Endothelial cell of umbilical vein (primary cell): ENCODE results near the gene BACH2. TPM values are rescaled to one million over a fixed set of nuclear protein-coding genes. Genes with fewer than 3 reads are reported as not detected.

Experiments used
- BruUV-seq: library from RNA; stranded (reverse); fragments of 400-500 nt; replicated peaks from 2 replicates; lab custom pipeline; 2021; lab: Mats Ljungman, UMichigan
- CTCF ChIA-PET: fragments of 300-600, 350-600 bp; sonication (Branson Sonifier 250); formaldehyde crosslinking; loops from one replicate; lab custom pipeline; 2021; ENCODE audit warnings: antibody characterized with exemption, inconsistent platforms; lab: Charles Lee
- POLR2A ChIA-PET: fragments of 300-600, 350-600 bp; sonication (Branson Sonifier 250); formaldehyde crosslinking; loops from one replicate; lab custom pipeline; 2021; ENCODE audit warnings: antibody characterized with exemption, inconsistent platforms; lab: Charles Lee
- DNase-seq: peaks from one replicate; pipeline ENCODE4 v3.0.0-alpha.2; 2011; ENCODE audit warnings: low read depth, low spot score
- FAIRE-seq: peaks from 2 replicates; lab custom pipeline; 2011; peaks lifted over from hg19 to GRCh38; lab: Jason Lieb, UNC
- H2AFZ ChIP-seq: 2 replicates; pipeline ENCODE4 v1.6.0; 2012; ENCODE audit warnings: low read depth, low read length, control low read depth, inconsistent platforms
- H3K27ac ChIP-seq: 2 replicates; pipeline ENCODE4 v1.5.1; 2011; ENCODE audit warnings: low read depth, mild to moderate bottlenecking, control low read depth, low read length, moderate library complexity; ENCODE audit not compliant: insufficient read depth
- H3K27me3 ChIP-seq, 2 experiments: 2 replicates each; pipeline versions ENCODE4 v1.6.0 to v1.6.1; 2011; ENCODE audit warnings: low read length in 2 of 2, mixed read lengths in 1 of 2; ENCODE audit not compliant: control insufficient read depth in 2 of 2, insufficient read depth in 2 of 2
- H3K36me3 ChIP-seq, 2 experiments: 2 replicates in 1 of 2; 3 replicates in 1 of 2; pipeline ENCODE4 v1.5.1; 2011; ENCODE audit warnings: low read length in 2 of 2, mild to moderate bottlenecking in 1 of 2, moderate library complexity in 1 of 2; ENCODE audit not compliant: control insufficient read depth in 2 of 2, insufficient read depth in 2 of 2; ENCODE audit errors: extremely low read depth in 1 of 2
- H3K4me1 ChIP-seq: 3 replicates; pipeline ENCODE4 v1.5.1; 2011; ENCODE audit warnings: mild to moderate bottlenecking, low read length; ENCODE audit not compliant: control insufficient read depth, insufficient read depth; ENCODE audit errors: extremely low read depth
- H3K4me2 ChIP-seq: 2 replicates; pipeline ENCODE4 v1.6.1; 2011; ENCODE audit warnings: low read length, control low read depth, mixed read lengths; ENCODE audit not compliant: insufficient read depth
- H3K4me3 ChIP-seq, 3 experiments: fragments of 200-600 bp in 1 of 3; sonication (generic), shearing (Covaris generic) in 1 of 3; replicated peaks in 1 of 3; 2 replicates each; pipeline ENCODE4 v1.5.1; 2011 to 2016; ENCODE audit warnings: control low read depth in 3 of 3, low read length in 3 of 3, mild to moderate bottlenecking in 2 of 3, inconsistent platforms in 1 of 3, low read depth in 1 of 3, moderate library complexity in 1 of 3; ENCODE audit not compliant: insufficient read depth in 1 of 3
- H3K79me2 ChIP-seq: 2 replicates; pipeline ENCODE4 v1.6.0; 2012; ENCODE audit warnings: low read length, inconsistent platforms; ENCODE audit not compliant: control insufficient read depth, insufficient read depth
- H3K9ac ChIP-seq: replicated peaks from 2 replicates; pipeline ENCODE3; 2011; ENCODE audit warnings: low read length, control low read depth; ENCODE audit not compliant: insufficient read depth; ENCODE audit errors: extremely low read depth
- H3K9me1 ChIP-seq: replicated peaks from 3 replicates; pipeline ENCODE4 v1.6.0; 2011; ENCODE audit warnings: mild to moderate bottlenecking, low read length; ENCODE audit not compliant: control insufficient read depth, insufficient read depth; ENCODE audit errors: extremely low read depth
- H3K9me3 ChIP-seq: replicated peaks from 2 replicates; pipeline ENCODE4 v1.5.1; 2012; ENCODE audit warnings: low read length, inconsistent platforms; ENCODE audit not compliant: control insufficient read depth, insufficient read depth
- H4K20me1 ChIP-seq: replicated peaks from 2 replicates; pipeline ENCODE3; 2011; ENCODE audit warnings: mild to moderate bottlenecking, low read length; ENCODE audit not compliant: control insufficient read depth, insufficient read depth; ENCODE audit errors: extremely low read depth
- CTCF ChIP-seq, 2 donors: IDR thresholded peaks; 1 replicate in 1 of 2; 2 replicates in 1 of 2; pipeline ENCODE4 v1.5.1; 2011; ENCODE audit warnings: low read length in 2 of 2, mild to moderate bottlenecking in 2 of 2, moderate library complexity in 2 of 2, control low read depth in 1 of 2, inconsistent platforms in 1 of 2, low read depth in 1 of 2; ENCODE audit not compliant: insufficient read depth in 1 of 2; ENCODE audit errors: extremely low read depth in 1 of 2
- EZH2 ChIP-seq: IDR thresholded peaks from 2 replicates; pipeline ENCODE4 v1.6.1; 2012; ENCODE audit warnings: borderline replicate concordance, low read depth, mild to moderate bottlenecking, moderate library complexity, low read length, inconsistent platforms; ENCODE audit not compliant: severe bottlenecking
- FOS ChIP-seq: IDR thresholded peaks from 2 replicates; pipeline ENCODE4 v1.6.1; 2011; ENCODE audit warnings: mild to moderate bottlenecking, low read length, moderate library complexity, borderline replicate concordance; ENCODE audit not compliant: insufficient read depth
- GATA2 ChIP-seq: IDR thresholded peaks from 2 replicates; pipeline ENCODE4 v1.7.0; 2011; ENCODE audit warnings: low read depth, mild to moderate bottlenecking, moderate library complexity, mixed read lengths, low read length; ENCODE audit not compliant: insufficient read length, insufficient read depth
- JUN ChIP-seq: IDR thresholded peaks from 2 replicates; pipeline ENCODE4 v1.6.1; 2011; ENCODE audit warnings: borderline replicate concordance, low read depth; ENCODE audit not compliant: insufficient read length, insufficient read depth
- MAX ChIP-seq: IDR thresholded peaks from 2 replicates; pipeline ENCODE4 v1.6.1; 2011; ENCODE audit not compliant: insufficient read depth, insufficient read length
- MYC ChIP-seq: IDR thresholded peaks from one replicate; pipeline ENCODE4 v1.6.1; 2011; ENCODE audit warnings: mild to moderate bottlenecking, low read depth, low read length
- POLR2A ChIP-seq: IDR thresholded peaks from 2 replicates; pipeline ENCODE4 v1.6.1; 2012; ENCODE audit warnings: low read depth, mild to moderate bottlenecking, control low read depth, low read length
- POLR2AphosphoS5 ChIP-seq: IDR thresholded peaks from 2 replicates; pipeline ENCODE4 v1.6.1; 2012; ENCODE audit warnings: low read depth, mild to moderate bottlenecking, control low read depth, low read length, moderate library complexity; ENCODE audit not compliant: insufficient read depth
- dilution Hi-C: fragments of 300-500 bp; cut with MboI; formaldehyde crosslinking; loops from one replicate; pipeline ENCODE4 v1.15.0; 2019; ENCODE audit warnings: low sequenced_read_pairs; ENCODE audit not compliant: extremely low pct_ligation_motif_present
- intact Hi-C: fragments of 100-400 bp; cut with micrococcal nuclease; formaldehyde crosslinking; loops from one replicate; pipeline ENCODE4 v1.10.0; 2022
- polyA plus RNA-seq, 4 experiments: library from polyadenylated mRNA; depleted of rRNA in 3 of 4; stranded (reverse) in 3 of 4; unstranded in 1 of 4; fragments of >200 nt; gene quantifications; 2 replicates each; pipeline versions ENCODE4 v1.2.1 to v1.2.3, GENCODE V29; 2011 to 2012; ENCODE audit warnings: missing spikeins in 1 of 4
- total RNA-seq: library from RNA; stranded (reverse); gene quantifications from 2 replicates; pipeline ENCODE4 v1.2.3, GENCODE V29; 2021

BACH2 gene
- total and polyA plus RNA-seq, 2 donors (not counting 3 experiments of a cell fraction or from before 2014, with no cell fraction given) = 1.7 to 5.6 TPM

- FAIRE-seq = peak; percentile 15
- dilution Hi-C loops = no loop called here
- CTCF ChIA-PET = interaction anchor here (1.1 to 1.9 kb wide), 4 partner anchors 83 to 274 kb away, joined by 3 to 7 read pairs (median 4); no protein-coding TSS in a partner anchor
Measured at GRCh38 chr6:90118581-90118980, 178.1 kb downstream of the BACH2 start.

GRCh38 chr6:90118069-90118468, 178.6 kb downstream of the BACH2 start:
- no peak overlapping the region for H3K4me2 ChIP-seq
- dilution Hi-C loops (no loop called here), intact Hi-C loops (no loop called here)
- no peak for TF ChIP-seq GATA2
- TF ChIP-seq EZH2 = no peak
- no peak for TF ChIP-seq FOS
- TF ChIP-seq MYC = no peak
- TF ChIP-seq JUN = no peak
- no peak for TF ChIP-seq POLR2A
- TF ChIP-seq POLR2AphosphoS5 = no peak
- no peak for TF ChIP-seq CTCF (IDR thresholded peaks at IDR 0.05; ENCODE audit: extremely low read depth in 1 of 2, insufficient read depth in 1 of 2, low read depth in 1 of 2, low read length in 2 of 2)
- TF ChIP-seq MAX = no peak
- CTCF ChIA-PET = interaction anchor here (1.1 to 1.9 kb wide), 4 partner anchors 83 to 275 kb away, joined by 3 to 7 read pairs (median 4); no protein-coding TSS in a partner anchor
- no peaks in the 10 kb centered on the region for H3K4me1 ChIP-seq
- H3K9ac ChIP-seq = no peak overlapping the region
- H2AFZ ChIP-seq = no peak overlapping the region
- H3K79me2 ChIP-seq = no peaks in the 10 kb centered on the region
- no peak overlapping the region for H3K27ac ChIP-seq
- no peaks in the 10 kb centered on the region for H3K27me3 ChIP-seq
- no peaks in the 10 kb centered on the region for H4K20me1 ChIP-seq
- no peaks in the 10 kb centered on the region for H3K9me1 ChIP-seq
- FAIRE-seq (no peak), DNase-seq (no peak)
- H3K36me3 ChIP-seq = no peaks in the 10 kb centered on the region
- H3K9me3 ChIP-seq = no peaks in the 10 kb centered on the region
- POLR2A ChIA-PET = no interaction called here
- no peak overlapping the region for H3K4me3 ChIP-seq
- no TSS peak for BruUV-seq

More at GRCh38 chr6:90118581-90118980, 178.1 kb downstream of the BACH2 start:
- Histone ChIP-seq H2AFZ (no peak overlapping the region), H3K4me1 (no peaks in the 10 kb centered on the region), H3K27me3 (no peaks in the 10 kb centered on the region), H3K79me2 (no peaks in the 10 kb centered on the region), H3K9me3 (no peaks in the 10 kb centered on the region), H3K36me3 (no peaks in the 10 kb centered on the region), H3K4me3 (no peak overlapping the region), H4K20me1 (no peaks in the 10 kb centered on the region), H3K9ac (no peak overlapping the region), H3K27ac (no peak overlapping the region), H3K9me1 (no peaks in the 10 kb centered on the region), H3K4me2 (no peak overlapping the region)
- POLR2A ChIA-PET = no interaction called here
- TF ChIP-seq FOS = no peak
- TF ChIP-seq JUN = no peak
- no peak for TF ChIP-seq POLR2AphosphoS5
- no peak for TF ChIP-seq EZH2
- DNase-seq = no peak
- no TSS peak for BruUV-seq
- intact Hi-C loops = no loop called here
